HepG2 (cell line): Measurements from ENCODE around the gene STMND1. TPM values are rescaled to one million over a fixed set of nuclear protein-coding genes. Genes with fewer than 3 reads are reported as not detected.

Experiments used
- EEA1 ChIP-seq: sonication (generic); formaldehyde crosslinking; IDR thresholded peaks from 2 replicates; pipeline ENCODE4 v1.5.1; 2020; ENCODE audit warnings: mild to moderate bottlenecking, missing genetic modification reagents, borderline replicate concordance
- GATAD2A ChIP-seq: IDR thresholded peaks from 2 replicates; pipeline ENCODE4 v1.6.1; 2016
- GTF2F1 ChIP-seq: fragments of 150-350 bp; IDR thresholded peaks from 2 replicates; pipeline ENCODE4 v1.6.1; 2014; ENCODE audit warnings: low read length
- MEIS2 ChIP-seq: sonication (generic); formaldehyde crosslinking; IDR thresholded peaks from 2 replicates; pipeline ENCODE4 v1.9.0; 2021; ENCODE audit warnings: mild to moderate bottlenecking, missing genetic modification reagents
- MYC ChIP-seq: sonication (generic); formaldehyde crosslinking; IDR thresholded peaks from 2 replicates; pipeline ENCODE4 v1.9.0; 2021; ENCODE audit warnings: missing genetic modification reagents, borderline replicate concordance
- POLR2AphosphoS5 ChIP-seq: IDR thresholded peaks from 2 replicates; pipeline ENCODE4 v1.6.1; 2012; ENCODE audit warnings: low read depth, low read length
- POLR2G ChIP-seq: fragments of 200-400 bp; formaldehyde crosslinking; IDR thresholded peaks from 2 replicates; pipeline ENCODE4 v1.6.1; 2018; ENCODE audit warnings: mild to moderate bottlenecking, low read depth, low read length, moderate library complexity
- SATB2 ChIP-seq: sonication (generic); formaldehyde crosslinking; IDR thresholded peaks from 2 replicates; pipeline ENCODE4 v1.5.0; 2020; ENCODE audit warnings: missing genetic modification reagents
- SIN3A ChIP-seq: IDR thresholded peaks from 2 replicates; pipeline ENCODE4 v1.6.1; 2011; ENCODE audit warnings: low read depth, mild to moderate bottlenecking, control low read depth, low read length, borderline replicate concordance
- TOPORS ChIP-seq: sonication (generic); formaldehyde crosslinking; IDR thresholded peaks from 2 replicates; pipeline ENCODE4 v1.8.0; 2023; ENCODE audit warnings: mild to moderate bottlenecking, missing genetic modification reagents
- ZBTB7A ChIP-seq: sonication (generic); formaldehyde crosslinking; IDR thresholded peaks from 2 replicates; pipeline ENCODE4 v1.8.0; 2022; ENCODE audit warnings: mild to moderate bottlenecking, missing genetic modification reagents
- ZIK1 ChIP-seq: sonication (generic); formaldehyde crosslinking; IDR thresholded peaks from 2 replicates; pipeline ENCODE4 v1.5.0; 2020; ENCODE audit warnings: mild to moderate bottlenecking, low read depth, missing genetic modification reagents, borderline replicate concordance
- ZNF383 ChIP-seq: sonication (generic); formaldehyde crosslinking; IDR thresholded peaks from 2 replicates; pipeline ENCODE4 v1.4.0; 2020; ENCODE audit warnings: missing genetic modification reagents, mild to moderate bottlenecking, borderline replicate concordance
- ZNF7 ChIP-seq: IDR thresholded peaks from 2 replicates; pipeline ENCODE4 v1.6.1; 2016; ENCODE audit warnings: missing biosample characterization, missing genetic modification reagents
- ZNF775 ChIP-seq: sonication (generic); formaldehyde crosslinking; IDR thresholded peaks from 2 replicates; pipeline ENCODE4 v1.4.0; 2020; ENCODE audit warnings: missing genetic modification reagents, mild to moderate bottlenecking, moderate library complexity, borderline replicate concordance
- ZNF781 ChIP-seq: sonication (generic); formaldehyde crosslinking; IDR thresholded peaks from 2 replicates; pipeline ENCODE4 v1.5.1; 2020; ENCODE audit warnings: borderline replicate concordance, mild to moderate bottlenecking, missing genetic modification reagents; ENCODE audit errors: not compliant biosample characterization
- ZSCAN31 ChIP-seq: sonication (generic); formaldehyde crosslinking; IDR thresholded peaks from 2 replicates; pipeline ENCODE4 v1.5.0; 2020; ENCODE audit warnings: low read depth, mild to moderate bottlenecking, missing genetic modification reagents
- polyA plus RNA-seq, 8 experiments: library from polyadenylated mRNA; depleted of rRNA in 3 of 8; stranded (reverse) in 7 of 8; unstranded in 1 of 8; fragments of >200 nt; fragmentation: Illumina TruSeq in 4 of 8; extraction: Trizol in 4 of 8; gene quantifications; 2 replicates each; pipeline versions ENCODE4 v1.2.1 to v1.2.3, GENCODE V29; 2011 to 2016; ENCODE audit warnings: low read depth in 4 of 8, missing spikeins in 1 of 8, mixed read lengths in 1 of 8; ENCODE audit not compliant: insufficient read depth in 1 of 8
- total RNA-seq, 5 experiments: library from RNA; depleted of rRNA; stranded (reverse); fragments of >200 nt; fragmentation: Illumina TruSeq; extraction: Trizol; gene quantifications; 2 replicates each; pipeline ENCODE4 v1.2.3, GENCODE V29; 2016; ENCODE audit warnings: low read depth in 1 of 5
- TF ChIP-seq, protein P1 (sequence below): sonication (generic); formaldehyde crosslinking; IDR thresholded peaks from 2 replicates; pipeline ENCODE4 v1.4.0; 2020; ENCODE audit warnings: missing genetic modification reagents
- TF ChIP-seq, protein P2 (sequence below): sonication (generic); formaldehyde crosslinking; conservative IDR thresholded peaks from 2 replicates; pipeline ENCODE4 v1.4.0; 2020; ENCODE audit warnings: missing genetic modification reagents
- TF ChIP-seq, protein P3 (sequence below): sonication (generic); formaldehyde crosslinking; IDR thresholded peaks from 2 replicates; pipeline ENCODE4 v1.5.1; 2020; ENCODE audit warnings: missing genetic modification reagents, mild to moderate bottlenecking, borderline replicate concordance
- TF ChIP-seq, protein P4 (sequence below): sonication (generic); formaldehyde crosslinking; IDR thresholded peaks from 2 replicates; pipeline ENCODE4 v1.5.1; 2020; ENCODE audit warnings: mild to moderate bottlenecking, moderate library complexity, missing genetic modification reagents
- TF ChIP-seq, protein P5 (sequence below): sonication (generic); formaldehyde crosslinking; IDR thresholded peaks from 2 replicates; pipeline ENCODE4 v1.5.0; 2020; ENCODE audit warnings: mild to moderate bottlenecking, missing genetic modification reagents, borderline replicate concordance

STMND1 gene
- total and polyA plus RNA-seq, 2 of the 13 experiments (the other 11 are each of a cell fraction or from before 2014, with no cell fraction given), result not detected

DNA sequence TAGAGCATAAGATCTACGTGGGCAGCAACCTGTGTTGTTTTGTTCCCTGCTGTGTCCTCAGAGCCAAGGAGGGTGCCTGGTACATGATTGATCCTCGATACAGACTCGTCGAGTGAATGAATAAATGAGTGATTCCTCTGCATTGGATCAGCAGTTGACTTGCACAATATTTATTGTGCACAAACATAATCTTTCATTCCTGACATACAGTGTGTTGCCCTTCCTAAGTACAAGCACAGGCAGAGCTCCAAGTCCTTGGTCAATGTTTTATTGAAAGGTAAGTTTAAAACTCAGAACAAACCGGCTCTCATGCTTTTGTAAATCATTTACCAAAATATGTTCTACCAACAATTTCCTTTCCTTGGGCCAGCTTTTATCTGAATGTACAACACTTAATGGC is 57.4 kb downstream of the STMND1 start (continued):
- TF ChIP-seq POLR2G (no peak), ZIK1 (CRISPR knock-in tag) (no peak), TOPORS (no peak), SATB2 (CRISPR knock-in tag) (no peak), GTF2F1 (no peak), GATAD2A (peak; percentile 55), ZNF383 (CRISPR knock-in tag) (no peak), ZNF775 (CRISPR knock-in tag) (no peak), MEIS2 (CRISPR knock-in tag) (no peak), SIN3A (no peak), POLR2AphosphoS5 (no peak), ZNF7 (CRISPR knock-in tag) (no peak), MYC (CRISPR knock-in tag) (no peak), EEA1 (CRISPR knock-in tag) (no peak), ZNF781 (CRISPR knock-in tag) (no peak), ZBTB7A (CRISPR knock-in tag) (no peak), ZSCAN31 (CRISPR knock-in tag) (no peak)
- TF ChIP-seq, protein P1, sequence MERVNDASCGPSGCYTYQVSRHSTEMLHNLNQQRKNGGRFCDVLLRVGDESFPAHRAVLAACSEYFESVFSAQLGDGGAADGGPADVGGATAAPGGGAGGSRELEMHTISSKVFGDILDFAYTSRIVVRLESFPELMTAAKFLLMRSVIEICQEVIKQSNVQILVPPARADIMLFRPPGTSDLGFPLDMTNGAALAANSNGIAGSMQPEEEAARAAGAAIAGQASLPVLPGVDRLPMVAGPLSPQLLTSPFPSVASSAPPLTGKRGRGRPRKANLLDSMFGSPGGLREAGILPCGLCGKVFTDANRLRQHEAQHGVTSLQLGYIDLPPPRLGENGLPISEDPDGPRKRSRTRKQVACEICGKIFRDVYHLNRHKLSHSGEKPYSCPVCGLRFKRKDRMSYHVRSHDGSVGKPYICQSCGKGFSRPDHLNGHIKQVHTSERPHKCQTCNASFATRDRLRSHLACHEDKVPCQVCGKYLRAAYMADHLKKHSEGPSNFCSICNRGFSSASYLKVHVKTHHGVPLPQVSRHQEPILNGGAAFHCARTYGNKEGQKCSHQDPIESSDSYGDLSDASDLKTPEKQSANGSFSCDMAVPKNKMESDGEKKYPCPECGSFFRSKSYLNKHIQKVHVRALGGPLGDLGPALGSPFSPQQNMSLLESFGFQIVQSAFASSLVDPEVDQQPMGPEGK (CRISPR knock-in tag), result peak; percentile 25; the same call in 1 of the 2 replicates
- TF ChIP-seq, protein P2, sequence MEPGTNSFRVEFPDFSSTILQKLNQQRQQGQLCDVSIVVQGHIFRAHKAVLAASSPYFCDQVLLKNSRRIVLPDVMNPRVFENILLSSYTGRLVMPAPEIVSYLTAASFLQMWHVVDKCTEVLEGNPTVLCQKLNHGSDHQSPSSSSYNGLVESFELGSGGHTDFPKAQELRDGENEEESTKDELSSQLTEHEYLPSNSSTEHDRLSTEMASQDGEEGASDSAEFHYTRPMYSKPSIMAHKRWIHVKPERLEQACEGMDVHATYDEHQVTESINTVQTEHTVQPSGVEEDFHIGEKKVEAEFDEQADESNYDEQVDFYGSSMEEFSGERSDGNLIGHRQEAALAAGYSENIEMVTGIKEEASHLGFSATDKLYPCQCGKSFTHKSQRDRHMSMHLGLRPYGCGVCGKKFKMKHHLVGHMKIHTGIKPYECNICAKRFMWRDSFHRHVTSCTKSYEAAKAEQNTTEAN (CRISPR knock-in tag), result peak; percentile 77
- TF ChIP-seq, protein P3, sequence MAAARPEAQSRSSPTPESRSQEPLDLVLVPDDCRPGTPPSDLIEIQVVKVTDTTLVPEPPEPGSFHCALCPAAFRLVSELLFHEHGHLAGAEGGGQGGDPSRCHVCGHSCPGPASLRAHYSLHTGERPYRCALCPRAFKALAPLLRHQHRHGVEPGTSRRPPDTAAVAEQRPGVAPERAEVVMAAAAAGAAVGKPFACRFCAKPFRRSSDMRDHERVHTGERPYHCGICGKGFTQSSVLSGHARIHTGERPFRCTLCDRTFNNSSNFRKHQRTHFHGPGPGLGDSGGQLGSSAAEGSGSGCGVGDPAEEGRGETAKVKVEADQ (CRISPR knock-in tag), result no peak
- TF ChIP-seq, protein P4, sequence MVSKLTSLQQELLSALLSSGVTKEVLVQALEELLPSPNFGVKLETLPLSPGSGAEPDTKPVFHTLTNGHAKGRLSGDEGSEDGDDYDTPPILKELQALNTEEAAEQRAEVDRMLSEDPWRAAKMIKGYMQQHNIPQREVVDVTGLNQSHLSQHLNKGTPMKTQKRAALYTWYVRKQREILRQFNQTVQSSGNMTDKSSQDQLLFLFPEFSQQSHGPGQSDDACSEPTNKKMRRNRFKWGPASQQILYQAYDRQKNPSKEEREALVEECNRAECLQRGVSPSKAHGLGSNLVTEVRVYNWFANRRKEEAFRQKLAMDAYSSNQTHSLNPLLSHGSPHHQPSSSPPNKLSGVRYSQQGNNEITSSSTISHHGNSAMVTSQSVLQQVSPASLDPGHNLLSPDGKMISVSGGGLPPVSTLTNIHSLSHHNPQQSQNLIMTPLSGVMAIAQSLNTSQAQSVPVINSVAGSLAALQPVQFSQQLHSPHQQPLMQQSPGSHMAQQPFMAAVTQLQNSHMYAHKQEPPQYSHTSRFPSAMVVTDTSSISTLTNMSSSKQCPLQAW (CRISPR knock-in tag), result peak; percentile 70
- TF ChIP-seq, protein P5, sequence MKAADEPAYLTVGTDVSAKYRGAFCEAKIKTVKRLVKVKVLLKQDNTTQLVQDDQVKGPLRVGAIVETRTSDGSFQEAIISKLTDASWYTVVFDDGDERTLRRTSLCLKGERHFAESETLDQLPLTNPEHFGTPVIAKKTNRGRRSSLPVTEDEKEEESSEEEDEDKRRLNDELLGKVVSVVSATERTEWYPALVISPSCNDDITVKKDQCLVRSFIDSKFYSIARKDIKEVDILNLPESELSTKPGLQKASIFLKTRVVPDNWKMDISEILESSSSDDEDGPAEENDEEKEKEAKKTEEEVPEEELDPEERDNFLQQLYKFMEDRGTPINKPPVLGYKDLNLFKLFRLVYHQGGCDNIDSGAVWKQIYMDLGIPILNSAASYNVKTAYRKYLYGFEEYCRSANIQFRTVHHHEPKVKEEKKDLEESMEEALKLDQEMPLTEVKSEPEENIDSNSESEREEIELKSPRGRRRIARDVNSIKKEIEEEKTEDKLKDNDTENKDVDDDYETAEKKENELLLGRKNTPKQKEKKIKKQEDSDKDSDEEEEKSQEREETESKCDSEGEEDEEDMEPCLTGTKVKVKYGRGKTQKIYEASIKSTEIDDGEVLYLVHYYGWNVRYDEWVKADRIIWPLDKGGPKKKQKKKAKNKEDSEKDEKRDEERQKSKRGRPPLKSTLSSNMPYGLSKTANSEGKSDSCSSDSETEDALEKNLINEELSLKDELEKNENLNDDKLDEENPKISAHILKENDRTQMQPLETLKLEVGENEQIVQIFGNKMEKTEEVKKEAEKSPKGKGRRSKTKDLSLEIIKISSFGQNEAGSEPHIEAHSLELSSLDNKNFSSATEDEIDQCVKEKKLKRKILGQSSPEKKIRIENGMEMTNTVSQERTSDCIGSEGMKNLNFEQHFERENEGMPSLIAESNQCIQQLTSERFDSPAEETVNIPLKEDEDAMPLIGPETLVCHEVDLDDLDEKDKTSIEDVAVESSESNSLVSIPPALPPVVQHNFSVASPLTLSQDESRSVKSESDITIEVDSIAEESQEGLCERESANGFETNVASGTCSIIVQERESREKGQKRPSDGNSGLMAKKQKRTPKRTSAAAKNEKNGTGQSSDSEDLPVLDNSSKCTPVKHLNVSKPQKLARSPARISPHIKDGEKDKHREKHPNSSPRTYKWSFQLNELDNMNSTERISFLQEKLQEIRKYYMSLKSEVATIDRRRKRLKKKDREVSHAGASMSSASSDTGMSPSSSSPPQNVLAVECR, result no peak
